HG03521 (cell line): ENCODE measurements around the gene HOXC10.

Source experiments
- ATAC-seq: cut with Tn5 transposase; IDR thresholded peaks from one replicate; pipeline ENCODE4 v1.9.1; 2021; ENCODE audit warnings: mild to moderate bottlenecking, moderate library complexity; ENCODE audit not compliant: unreplicated experiment

Gene HOXC10

GRCh38 chr12:54000116-54001114, 15.5 kb downstream of the HOXC10 start, which contains the start of gene HOXC9:
Gene HOXC9 (plus strand): TSS chr12:54000161. CDS start chr12:54000189, 28 bp downstream.
- ATAC-seq = no peak

DNA sequence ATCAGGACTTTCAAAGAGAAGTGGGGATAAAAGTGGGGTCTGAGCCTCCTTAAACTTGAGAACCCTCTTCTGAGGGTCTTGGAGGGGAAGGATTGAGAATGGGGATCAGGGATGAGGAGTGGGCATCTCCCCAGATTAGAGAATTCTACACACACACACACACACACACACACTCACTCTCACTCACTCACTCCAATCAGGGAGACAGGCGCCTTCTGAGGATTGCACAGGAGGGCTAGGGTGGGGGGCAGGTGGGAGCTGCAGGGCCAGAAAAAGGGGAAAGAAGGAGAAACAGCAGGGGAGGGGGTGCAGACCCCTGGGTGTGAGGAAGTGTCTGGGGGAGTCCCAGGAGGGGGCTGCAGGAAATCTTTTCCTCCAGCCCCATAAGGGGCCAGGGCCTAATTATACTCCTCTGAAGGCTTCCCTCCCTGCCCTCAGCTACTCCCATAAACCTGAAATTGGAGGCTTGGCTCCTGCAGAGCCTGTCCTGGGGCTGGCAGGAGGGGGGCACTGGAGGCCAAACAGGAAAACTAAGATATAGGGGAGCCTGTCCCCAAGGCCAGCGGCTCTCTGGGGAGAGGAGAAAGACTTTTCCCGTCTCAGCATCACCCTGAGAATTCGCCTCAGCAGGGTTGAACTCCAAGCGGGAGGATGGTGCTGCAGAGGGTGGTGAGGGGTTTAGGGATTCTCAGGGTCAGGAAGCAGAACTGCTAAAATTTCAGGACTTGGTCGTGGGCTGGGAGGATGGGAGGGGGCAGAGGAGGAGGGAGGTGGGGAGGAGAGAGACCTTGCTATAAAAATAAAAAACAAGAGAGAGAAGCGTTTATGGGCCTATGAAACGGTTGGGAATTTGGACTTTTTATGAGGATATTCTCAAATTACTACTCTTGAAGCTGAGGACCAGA, 16.6 kb downstream of the HOXC10 start:
- ATAC-seq = no peak

DNA sequence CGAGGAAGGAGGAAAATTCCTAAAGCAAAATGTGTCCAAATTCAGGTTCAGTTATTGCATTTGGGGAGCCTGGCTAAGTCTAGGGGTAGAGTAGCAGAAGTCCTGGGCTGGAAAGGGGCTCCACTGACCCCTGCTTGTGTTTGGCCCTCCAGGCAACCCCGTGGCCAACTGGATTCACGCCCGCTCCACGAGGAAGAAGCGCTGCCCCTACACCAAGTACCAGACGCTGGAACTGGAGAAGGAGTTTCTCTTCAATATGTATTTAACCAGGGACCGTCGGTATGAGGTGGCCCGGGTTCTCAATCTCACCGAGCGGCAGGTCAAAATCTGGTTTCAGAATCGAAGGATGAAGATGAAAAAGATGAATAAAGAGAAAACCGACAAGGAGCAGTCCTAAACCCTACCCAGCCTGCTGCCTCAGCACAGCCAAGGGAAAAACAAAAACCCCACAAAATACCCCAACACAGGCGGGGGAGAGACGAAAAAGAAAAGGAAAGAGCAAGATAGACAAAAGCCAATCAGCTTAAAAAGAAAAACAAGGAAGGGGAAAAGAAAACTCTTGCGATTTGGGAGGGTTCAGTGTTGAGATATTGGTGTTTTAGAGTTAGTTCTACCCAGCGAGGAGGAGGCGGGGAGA, 17.4 kb downstream of the HOXC10 start:
- ATAC-seq = no peak

- ATAC-seq = no peak
Observed at GRCh38 chr12:54002915-54003389, 18.0 kb downstream of the HOXC10 start.

DNA sequence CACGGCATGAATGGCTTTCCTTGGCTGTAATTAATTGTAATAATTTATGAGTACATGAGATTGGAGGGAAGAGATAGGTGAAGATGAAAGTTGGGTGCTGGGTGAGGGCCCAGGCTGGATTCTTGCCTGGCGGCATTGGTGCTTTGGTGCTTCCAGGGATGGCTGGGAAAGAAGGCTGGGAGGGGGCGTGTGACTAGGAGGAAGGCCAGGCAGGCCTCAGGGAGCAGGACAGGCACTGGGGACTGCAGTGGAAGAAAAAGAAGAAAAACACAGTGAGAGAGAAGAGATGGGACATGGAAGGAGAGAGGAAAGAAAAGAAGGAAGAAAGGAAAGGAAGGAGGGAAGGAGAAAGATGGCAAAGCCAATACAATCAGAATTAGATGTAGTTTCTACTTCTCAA, 18.7 kb downstream of the HOXC10 start:
- no peak for ATAC-seq

- ATAC-seq = no peak
Observed at GRCh38 chr12:54004063-54004840, 19.3 kb downstream of the HOXC10 start.

DNA sequence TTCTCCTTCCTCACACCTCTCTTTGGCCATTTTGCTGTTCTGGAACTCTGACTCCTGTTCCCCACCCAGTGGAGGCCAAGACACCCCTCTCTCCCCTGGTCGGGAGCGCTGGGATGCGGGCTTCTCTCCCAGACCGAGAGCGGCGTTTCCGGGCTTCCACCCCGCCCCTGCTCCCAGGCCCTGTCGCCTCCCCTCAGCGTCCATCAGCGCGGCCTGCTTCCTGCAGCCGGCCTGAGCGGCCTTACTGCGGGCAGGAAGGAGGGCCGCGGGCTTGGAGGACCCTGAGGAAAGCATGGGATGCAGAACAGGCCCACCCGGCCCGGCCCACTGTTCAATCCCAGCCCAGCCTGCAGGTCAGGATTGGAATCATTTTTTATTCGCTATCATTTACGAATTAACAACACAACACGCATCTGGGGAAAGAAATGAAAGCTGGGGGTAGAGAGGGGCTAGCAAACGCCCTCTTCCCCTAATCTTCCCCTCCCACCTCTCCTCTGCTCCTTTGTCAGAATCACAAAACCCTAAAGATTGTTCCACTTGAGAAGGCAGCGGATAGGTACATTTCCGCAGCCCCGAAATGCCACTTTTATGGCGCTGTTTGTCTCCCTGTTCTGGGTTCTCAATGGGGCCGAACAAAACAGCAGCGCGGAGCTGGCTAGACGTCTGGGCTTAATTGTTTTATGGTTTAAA, 20.0 kb downstream of the HOXC10 start:
- no peak for ATAC-seq

DNA sequence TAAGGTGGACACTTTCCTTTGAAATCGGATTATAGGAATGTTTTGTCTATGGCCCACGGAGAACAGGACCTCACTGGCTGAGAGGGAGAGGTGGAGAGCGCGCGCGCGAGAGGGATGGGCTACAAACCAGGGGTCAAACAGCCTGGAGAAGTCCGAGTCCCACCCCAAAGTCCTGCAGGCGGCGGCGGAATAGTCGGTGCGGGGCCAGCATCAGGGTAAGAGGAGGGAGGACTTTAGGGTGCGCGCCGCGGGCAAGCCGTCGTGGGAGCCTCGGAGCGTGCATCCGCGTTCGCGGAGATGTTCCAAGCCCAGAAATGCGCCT, 20.5 kb downstream of the HOXC10 start:
- ATAC-seq = no peak

- ATAC-seq = no peak
Observed at GRCh38 chr12:54005853-54006558, 21.1 kb downstream of the HOXC10 start.

GRCh38 chr12:54006559-54007220, 21.7 kb downstream of the HOXC10 start:
- no peak for ATAC-seq

DNA sequence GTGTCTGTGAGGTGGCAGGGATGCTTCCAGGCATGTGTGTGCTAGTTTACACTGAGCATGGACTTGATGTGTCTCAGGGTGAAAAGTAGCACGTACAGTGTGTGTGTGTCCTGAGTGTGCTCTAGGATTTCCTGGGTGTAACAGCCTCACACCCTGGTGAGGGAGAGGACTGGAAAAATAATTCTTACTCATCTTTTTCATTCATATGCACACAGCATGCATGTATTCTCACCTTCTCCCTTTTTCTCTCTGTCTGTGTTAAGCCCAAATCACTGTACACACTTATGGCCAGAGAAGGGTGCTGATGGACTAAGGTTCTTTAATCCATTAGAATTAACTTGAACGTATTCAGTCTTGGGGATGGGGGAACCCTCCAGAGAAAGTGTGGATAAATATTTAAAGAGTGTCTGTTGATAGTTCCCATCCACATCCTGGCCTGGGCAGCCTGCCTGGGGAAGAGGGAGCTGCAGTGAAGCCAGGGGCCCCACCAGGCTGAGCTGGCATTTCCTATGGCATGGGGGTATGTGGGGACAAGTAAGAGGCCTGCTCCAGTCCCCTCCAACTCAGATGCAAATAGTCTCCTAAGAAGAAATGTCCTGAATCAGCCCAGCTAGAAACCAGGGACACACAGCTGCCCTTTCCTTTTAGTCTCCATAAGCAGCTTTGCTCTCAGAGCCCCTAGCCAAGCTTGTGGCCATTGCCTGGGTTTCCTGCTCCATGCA, 22.8 kb downstream of the HOXC10 start:
- no peak for ATAC-seq

GRCh38 chr12:54008260-54008552, 23.3 kb downstream of the HOXC10 start:
- no peak for ATAC-seq

DNA sequence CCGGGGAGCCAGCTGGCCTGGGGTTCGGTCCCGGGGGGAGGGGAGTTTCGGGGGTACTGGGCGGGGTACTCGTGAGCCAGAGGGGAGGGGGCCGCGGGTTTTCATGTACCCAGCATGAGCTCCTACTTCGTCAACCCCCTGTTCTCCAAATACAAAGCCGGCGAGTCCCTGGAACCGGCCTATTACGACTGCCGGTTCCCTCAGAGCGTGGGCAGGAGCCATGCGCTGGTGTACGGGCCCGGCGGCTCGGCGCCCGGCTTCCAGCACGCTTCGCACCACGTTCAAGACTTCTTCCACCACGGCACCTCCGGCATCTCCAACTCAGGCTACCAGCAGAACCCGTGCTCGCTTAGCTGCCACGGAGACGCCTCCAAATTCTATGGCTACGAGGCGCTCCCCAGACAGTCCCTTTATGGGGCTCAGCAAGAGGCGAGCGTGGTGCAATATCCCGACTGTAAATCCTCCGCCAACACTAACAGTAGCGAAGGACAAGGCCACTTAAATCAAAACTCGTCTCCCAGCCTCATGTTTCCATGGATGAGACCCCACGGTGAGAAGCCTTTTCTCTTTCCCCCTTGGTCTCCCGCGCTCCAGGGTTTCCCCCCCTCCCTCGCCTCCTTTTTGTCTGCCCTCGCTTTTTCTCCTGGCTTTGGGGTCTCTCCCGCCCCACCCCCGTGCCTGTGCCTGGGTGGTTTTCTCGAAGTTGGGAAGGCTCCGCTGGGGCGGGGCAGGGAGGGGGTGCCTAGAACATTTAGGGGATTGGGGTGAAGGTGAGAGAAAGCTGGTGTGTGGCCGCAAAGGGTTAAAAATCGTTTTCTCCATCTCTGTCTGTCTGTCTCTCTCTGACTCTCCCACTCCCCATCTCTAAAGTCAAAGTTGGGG, 24.5 kb downstream of the HOXC10 start:
- no peak for ATAC-seq

- ATAC-seq = no peak
Observed at GRCh38 chr12:54010053-54010971, 25.4 kb downstream of the HOXC10 start.

DNA sequence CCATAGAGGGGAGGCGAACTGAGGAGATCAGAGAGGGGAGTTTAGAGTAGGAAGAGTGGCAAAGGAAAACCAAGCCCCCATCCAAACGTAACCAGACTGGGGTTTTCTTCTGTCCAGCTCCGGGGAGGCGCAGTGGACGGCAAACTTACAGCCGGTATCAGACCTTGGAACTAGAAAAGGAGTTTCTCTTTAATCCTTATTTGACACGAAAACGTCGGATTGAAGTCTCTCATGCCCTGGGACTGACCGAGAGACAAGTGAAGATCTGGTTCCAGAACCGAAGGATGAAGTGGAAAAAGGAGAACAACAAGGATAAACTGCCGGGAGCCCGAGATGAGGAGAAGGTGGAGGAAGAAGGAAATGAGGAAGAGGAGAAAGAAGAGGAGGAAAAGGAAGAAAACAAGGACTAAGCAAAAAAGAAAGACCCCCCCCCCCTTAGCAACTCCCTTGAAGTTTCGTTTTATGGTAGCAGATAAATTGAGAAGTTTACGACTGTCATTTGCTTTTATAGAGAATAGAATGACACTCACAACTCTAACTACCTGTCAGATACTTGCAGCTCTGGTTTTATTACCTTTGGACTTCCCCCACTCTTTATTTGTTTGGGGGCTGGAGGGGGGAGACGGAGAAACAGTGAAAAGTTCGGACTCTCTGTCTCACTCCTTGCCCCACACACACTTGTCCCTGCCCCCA, 26.2 kb downstream of the HOXC10 start:
- no peak for ATAC-seq
